ENCODE data around the gene MPP1.

Gene MPP1

GRCh38 chrX:154834562-154834961, 29.3 kb upstream of the MPP1 start, which contains the start of gene SMIM9:
Gene SMIM9 (minus strand): TSS chrX:154834662. CDS start chrX:154830856, 3,806 bp downstream.
- Histone ChIP-seq H3K79me1 (replicated peaks; ENCODE audit: low read length, poor library complexity, severe bottlenecking) (no peaks in the 10 kb centered on the region), H2AFZ (ENCODE audit: low read depth, low read length) (no peak within 1 kb of the TSS), H4K91ac (ENCODE audit: low read length) (no peak within 1 kb of the TSS), H3K14ac (ENCODE audit: low read length in 2 of 2) (no peak within 1 kb of the TSS), H2BK120ac (ENCODE audit: low read depth, low read length) (no peak within 1 kb of the TSS), H3K18ac (ENCODE audit: low read depth in 1 of 2, low read length in 2 of 2) (no peak within 1 kb of the TSS), H3K36me3 (ENCODE audit: control insufficient read depth in 1 of 2, insufficient read depth in 2 of 2, low read depth in 1 of 2, low read length in 2 of 2) (no peaks in the 10 kb centered on the region), H3K4me2 (ENCODE audit: low read length, poor library complexity, severe bottlenecking) (no peak within 1 kb of the TSS), H3K23ac (ENCODE audit: low read length in 2 of 2) (no peak within 1 kb of the TSS), H2BK15ac (ENCODE audit: low read depth, poor library complexity, severe bottlenecking) (no peak within 1 kb of the TSS), H4K8ac (ENCODE audit: low read length) (no peak within 1 kb of the TSS), H2BK5ac (ENCODE audit: low read depth, low read length, poor library complexity, severe bottlenecking) (no peak within 1 kb of the TSS), H3K27me3 (ENCODE audit: control insufficient read depth in 1 of 2, insufficient read depth in 1 of 2, low read length in 2 of 2) (no peaks in the 10 kb centered on the region), H3K4ac (ENCODE audit: low read depth in 1 of 2, low read length in 2 of 2) (no peak within 1 kb of the TSS), H3K4me1 (ENCODE audit: control insufficient read depth, insufficient read depth, low read depth, low read length) (no peaks in the 10 kb centered on the region), H3K9me3 (ENCODE audit: control insufficient read depth, low read length) (no peaks in the 10 kb centered on the region), H3K9ac (ENCODE audit: low read length) (no peak within 1 kb of the TSS), H3K4me3 (ENCODE audit: insufficient read depth in 1 of 2, low read depth in 1 of 2, low read length in 2 of 2) (no peak within 1 kb of the TSS), H2AK5ac (ENCODE audit: low read length, severe bottlenecking) (no peak within 1 kb of the TSS), H3K27ac (ENCODE audit: low read length, poor library complexity, severe bottlenecking) (no peak within 1 kb of the TSS), H2BK12ac (ENCODE audit: low read length in 2 of 2) (no peak within 1 kb of the TSS)
- no CpG with 5 or more reads among the region's 3 CpGs for WGBS
- DNase-seq, result no peak

GRCh38 chrX:154833746-154834274, 28.5 kb upstream of the MPP1 start:
- Histone ChIP-seq H3K14ac (ENCODE audit: low read length in 2 of 2) (no peak overlapping the region), H3K4me2 (ENCODE audit: low read length, poor library complexity, severe bottlenecking) (no peak overlapping the region), H3K36me3 (ENCODE audit: control insufficient read depth in 1 of 2, insufficient read depth in 2 of 2, low read depth in 1 of 2, low read length in 2 of 2) (no peaks in the 10 kb centered on the region), H2BK15ac (ENCODE audit: low read depth, poor library complexity, severe bottlenecking) (no peak overlapping the region), H4K8ac (ENCODE audit: low read length) (no peak overlapping the region), H3K9me3 (ENCODE audit: control insufficient read depth, low read length) (no peaks in the 10 kb centered on the region), H3K27ac (ENCODE audit: low read length, poor library complexity, severe bottlenecking) (no peak overlapping the region), H2BK12ac (ENCODE audit: low read length in 2 of 2) (no peak overlapping the region), H2BK120ac (ENCODE audit: low read depth, low read length) (no peak overlapping the region), H3K4me1 (ENCODE audit: control insufficient read depth, insufficient read depth, low read depth, low read length) (no peaks in the 10 kb centered on the region), H3K23ac (ENCODE audit: low read length in 2 of 2) (no peak overlapping the region), H3K4me3 (ENCODE audit: insufficient read depth in 1 of 2, low read depth in 1 of 2, low read length in 2 of 2) (no peak overlapping the region), H3K18ac (ENCODE audit: low read depth in 1 of 2, low read length in 2 of 2) (no peak overlapping the region), H3K79me1 (replicated peaks; ENCODE audit: low read length, poor library complexity, severe bottlenecking) (no peaks in the 10 kb centered on the region), H2AK5ac (ENCODE audit: low read length, severe bottlenecking) (no peak overlapping the region), H4K91ac (ENCODE audit: low read length) (no peak overlapping the region), H2BK5ac (ENCODE audit: low read depth, low read length, poor library complexity, severe bottlenecking) (no peak overlapping the region), H3K9ac (ENCODE audit: low read length) (no peak overlapping the region), H3K27me3 (ENCODE audit: control insufficient read depth in 1 of 2, insufficient read depth in 1 of 2, low read length in 2 of 2) (no peaks in the 10 kb centered on the region), H2AFZ (ENCODE audit: low read depth, low read length) (no peak overlapping the region), H3K4ac (ENCODE audit: low read depth in 1 of 2, low read length in 2 of 2) (no peak overlapping the region)
- DNase-seq, result no peak
- WGBS, result no CpG with 5 or more reads among the region's 3 CpGs

GRCh38 chrX:154829926-154830442, 24.7 kb upstream of the MPP1 start:
- no peak overlapping the region for H4K8ac ChIP-seq (ENCODE audit: low read length)
- no peak for DNase-seq
- H4K91ac ChIP-seq (ENCODE audit: low read length), result no peak overlapping the region
- no peak overlapping the region for H2AFZ ChIP-seq (ENCODE audit: low read depth, low read length)
- H2BK12ac ChIP-seq (ENCODE audit: low read length in 2 of 2), result no peak overlapping the region
- no peaks in the 10 kb centered on the region for H3K4me1 ChIP-seq (ENCODE audit: control insufficient read depth, insufficient read depth, low read depth, low read length)
- no peak overlapping the region for H3K27ac ChIP-seq (ENCODE audit: low read length, poor library complexity, severe bottlenecking)
- H2BK120ac ChIP-seq (ENCODE audit: low read depth, low read length), result no peak overlapping the region
- no peak overlapping the region for H3K9ac ChIP-seq (ENCODE audit: low read length)
- H3K9me3 ChIP-seq (ENCODE audit: control insufficient read depth, low read length), result no peaks in the 10 kb centered on the region
- no peak overlapping the region for H2AK5ac ChIP-seq (ENCODE audit: low read length, severe bottlenecking)
- no peak overlapping the region for H3K14ac ChIP-seq (ENCODE audit: low read length in 2 of 2)
- no peaks in the 10 kb centered on the region for H3K79me1 ChIP-seq (replicated peaks; ENCODE audit: low read length, poor library complexity, severe bottlenecking)
- no peaks in the 10 kb centered on the region for H3K36me3 ChIP-seq (ENCODE audit: control insufficient read depth in 1 of 2, insufficient read depth in 2 of 2, low read depth in 1 of 2, low read length in 2 of 2)
- no peak overlapping the region for H2BK15ac ChIP-seq (ENCODE audit: low read depth, poor library complexity, severe bottlenecking)
- no peak overlapping the region for H3K4me2 ChIP-seq (ENCODE audit: low read length, poor library complexity, severe bottlenecking)
- no peak overlapping the region for H3K4ac ChIP-seq (ENCODE audit: low read depth in 1 of 2, low read length in 2 of 2)
- H3K4me3 ChIP-seq (ENCODE audit: insufficient read depth in 1 of 2, low read depth in 1 of 2, low read length in 2 of 2), result no peak overlapping the region
- no peaks in the 10 kb centered on the region for H3K27me3 ChIP-seq (ENCODE audit: control insufficient read depth in 1 of 2, insufficient read depth in 1 of 2, low read length in 2 of 2)
- no peak overlapping the region for H3K23ac ChIP-seq (ENCODE audit: low read length in 2 of 2)
- no CpG with 5 or more reads among the region's 1 CpG for WGBS
- H2BK5ac ChIP-seq (ENCODE audit: low read depth, low read length, poor library complexity, severe bottlenecking), result no peak overlapping the region
- no peak overlapping the region for H3K18ac ChIP-seq (ENCODE audit: low read depth in 1 of 2, low read length in 2 of 2)

GRCh38 chrX:154829134-154829533, 23.8 kb upstream of the MPP1 start:
- Histone ChIP-seq H3K23ac (ENCODE audit: low read length in 2 of 2) (no peak overlapping the region), H3K14ac (ENCODE audit: low read length in 2 of 2) (no peak overlapping the region), H2BK12ac (ENCODE audit: low read length in 2 of 2) (no peak overlapping the region), H2AK5ac (ENCODE audit: low read length, severe bottlenecking) (no peak overlapping the region), H3K4ac (ENCODE audit: low read depth in 1 of 2, low read length in 2 of 2) (no peak overlapping the region), H3K36me3 (ENCODE audit: control insufficient read depth in 1 of 2, insufficient read depth in 2 of 2, low read depth in 1 of 2, low read length in 2 of 2) (no peaks in the 10 kb centered on the region), H2BK120ac (ENCODE audit: low read depth, low read length) (no peak overlapping the region), H3K18ac (ENCODE audit: low read depth in 1 of 2, low read length in 2 of 2) (no peak overlapping the region), H2AFZ (ENCODE audit: low read depth, low read length) (no peak overlapping the region), H3K9ac (ENCODE audit: low read length) (no peak overlapping the region), H3K27ac (ENCODE audit: low read length, poor library complexity, severe bottlenecking) (no peak overlapping the region), H4K91ac (ENCODE audit: low read length) (no peak overlapping the region), H4K8ac (ENCODE audit: low read length) (no peak overlapping the region), H3K9me3 (ENCODE audit: control insufficient read depth, low read length) (no peaks in the 10 kb centered on the region), H3K4me1 (ENCODE audit: control insufficient read depth, insufficient read depth, low read depth, low read length) (no peaks in the 10 kb centered on the region), H2BK5ac (ENCODE audit: low read depth, low read length, poor library complexity, severe bottlenecking) (no peak overlapping the region), H3K27me3 (ENCODE audit: control insufficient read depth in 1 of 2, insufficient read depth in 1 of 2, low read length in 2 of 2) (no peaks in the 10 kb centered on the region), H3K79me1 (replicated peaks; ENCODE audit: low read length, poor library complexity, severe bottlenecking) (no peaks in the 10 kb centered on the region), H3K4me3 (ENCODE audit: insufficient read depth in 1 of 2, low read depth in 1 of 2, low read length in 2 of 2) (no peak overlapping the region), H2BK15ac (ENCODE audit: low read depth, poor library complexity, severe bottlenecking) (no peak overlapping the region), H3K4me2 (ENCODE audit: low read length, poor library complexity, severe bottlenecking) (no peak overlapping the region)
- no peak for DNase-seq

Data from mesenchymal stem cell (in vitro differentiated cells and primary cell).